Non-pigmented ciliary epithelial cell (primary cell): ENCODE data around the gene EXPH5.
A peak's percentile ranks its signal among the peaks of the same experiment; 100 is the strongest.
"Not testable (repeated sequence)": the region's sequence is repeated elsewhere in the genome, so short reads cannot be mapped to it uniquely, and the experiment has no call there.

Source experiments
- DNase-seq: peaks from one replicate; pipeline ENCODE4 v3.0.0-alpha.2; 2010; ENCODE audit warnings: low read depth

EXPH5 gene

GRCh38 chr11:108593214-108593922, at the start of gene EXPH5:
EXPH5 (minus strand) TSS chr11:108593768; CDS start chr11:108593536, 232 bp downstream.
- DNase-seq, result no peak

DNA sequence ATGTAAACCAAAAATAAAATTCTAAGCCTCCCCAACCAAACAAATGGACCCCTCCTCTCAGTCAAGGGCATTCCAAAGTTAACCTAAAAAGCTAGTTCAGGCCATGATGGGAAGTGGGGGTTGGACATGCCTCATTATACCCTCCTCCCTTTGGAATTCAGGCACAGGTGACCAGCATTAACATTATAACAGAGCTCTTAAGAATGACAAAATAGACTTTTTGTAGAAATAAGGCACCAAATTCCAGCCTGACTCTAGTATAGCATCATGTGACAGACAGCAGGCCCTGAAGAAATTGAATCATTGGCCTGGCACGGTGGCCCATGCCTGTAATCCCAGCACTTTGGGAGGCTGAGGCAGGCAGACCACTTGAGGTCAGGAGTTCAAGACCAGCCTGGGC, 48.2 kb upstream of the EXPH5 start:
- not testable (repeated sequence) for DNase-seq

- no peak for DNase-seq
Observed at GRCh38 chr11:108639146-108639545, 45.6 kb upstream of the EXPH5 start.

DNA sequence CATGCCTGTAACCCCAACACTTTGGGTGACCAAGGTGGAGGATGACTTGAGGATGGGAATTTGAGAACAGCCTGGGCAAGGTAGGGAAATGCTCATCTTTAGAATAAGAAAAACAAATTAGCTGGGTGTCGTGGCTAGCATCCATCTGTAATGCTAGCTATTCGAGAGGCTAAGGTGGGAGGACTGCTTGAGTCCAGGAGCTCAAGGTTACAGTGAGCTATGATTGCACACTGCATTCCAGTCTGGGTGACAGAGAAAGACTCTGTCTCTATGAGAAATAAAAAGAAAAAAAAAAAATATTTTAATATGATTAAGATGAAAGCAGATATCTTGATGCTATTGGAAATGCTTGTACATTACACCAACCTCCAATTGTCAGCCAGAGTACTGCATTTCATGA, 42.7 kb upstream of the EXPH5 start:
- DNase-seq, result no peak

DNA sequence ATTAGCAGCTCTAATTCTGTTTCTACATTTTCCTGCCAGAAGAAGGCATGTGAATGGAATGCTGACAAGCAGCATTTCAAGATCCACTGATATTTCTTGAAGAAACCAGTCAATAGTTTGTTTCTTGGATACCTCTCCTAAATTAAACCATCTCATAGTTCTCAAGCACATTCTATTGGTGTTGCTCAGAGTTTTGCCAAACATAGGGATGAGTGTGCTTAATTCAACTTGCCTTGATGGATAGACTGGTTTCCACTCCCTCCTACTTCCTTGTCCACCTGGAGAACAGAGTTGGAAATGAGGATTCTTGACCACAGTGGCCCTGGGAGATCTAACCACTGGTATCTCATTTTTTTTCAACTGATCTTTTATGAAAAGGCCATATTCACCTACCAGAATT, 41.5 kb upstream of the EXPH5 start:
- DNase-seq, result no peak

DNA sequence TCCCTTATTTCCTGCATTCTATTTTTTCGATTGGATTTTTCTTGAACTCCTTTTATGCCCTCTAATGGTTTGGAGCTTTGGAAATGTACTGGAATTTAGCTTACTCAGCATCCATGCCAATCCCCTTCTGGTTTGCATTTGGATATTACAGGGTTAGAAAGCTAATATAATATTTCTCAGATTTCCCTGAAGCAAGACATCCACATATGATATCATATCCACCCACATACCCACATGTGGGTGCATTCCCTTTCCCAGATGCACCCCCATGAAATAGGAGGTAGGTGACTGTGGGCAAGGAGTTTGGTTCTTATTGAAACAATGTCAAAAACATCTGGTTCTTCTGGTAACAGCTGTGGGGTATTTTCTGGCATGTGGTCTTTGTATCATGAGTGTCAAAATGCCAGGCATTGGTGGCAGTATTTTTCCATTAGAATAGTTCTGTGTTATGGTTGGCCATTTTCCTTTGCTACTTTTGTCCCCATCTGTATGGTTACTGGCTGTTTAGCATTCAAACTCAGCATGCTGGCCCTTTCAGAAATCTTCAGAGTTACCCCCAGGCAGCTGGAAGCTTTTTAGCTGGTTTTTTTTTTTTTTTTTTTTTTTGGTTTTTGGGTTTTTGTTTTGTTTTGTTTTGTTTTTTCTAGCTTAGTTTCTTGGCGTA, 38.6 kb upstream of the EXPH5 start:
- no peak for DNase-seq

DNA sequence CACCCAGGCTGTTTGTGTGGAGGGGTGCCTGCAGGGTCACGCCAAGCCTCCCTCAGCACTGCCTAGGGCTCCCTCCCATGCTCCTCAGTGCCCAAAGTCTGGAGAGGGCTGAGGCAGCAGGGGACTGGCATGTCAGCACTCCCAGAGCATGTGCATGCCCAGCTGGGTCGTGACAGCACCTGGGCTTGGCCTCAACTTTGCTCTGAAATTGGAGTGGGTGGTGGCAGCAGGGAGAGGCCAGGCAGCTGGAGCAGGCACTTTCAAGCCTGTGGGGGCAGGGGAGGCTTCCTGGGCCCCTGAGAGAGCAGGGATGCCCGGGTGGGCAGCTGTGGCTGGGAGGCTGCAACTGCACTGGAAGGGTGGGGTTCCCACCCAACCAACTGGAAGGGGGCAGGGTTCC, 35.7 kb upstream of the EXPH5 start:
- no peak for DNase-seq

DNA sequence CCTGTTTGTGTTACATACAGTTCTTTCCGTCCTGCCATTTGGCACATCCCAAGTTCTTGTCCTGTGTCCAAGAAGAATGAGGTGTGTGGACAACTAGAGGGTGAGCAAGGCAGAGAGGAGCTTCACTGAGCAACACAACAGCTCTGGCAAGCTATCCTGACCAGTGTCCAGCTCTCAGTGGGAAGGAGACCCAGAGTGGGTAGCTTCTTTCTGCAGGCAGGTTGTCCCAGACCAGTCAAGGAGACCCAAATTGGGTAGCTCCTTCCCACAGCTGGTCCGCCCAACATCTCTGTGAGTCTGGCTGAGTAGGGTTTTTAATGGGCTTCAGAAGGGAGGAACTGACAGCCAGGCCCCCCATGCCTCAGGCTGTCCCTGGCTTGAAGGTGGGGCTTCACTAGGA, 35.2 kb upstream of the EXPH5 start:
- no peak for DNase-seq

DNA sequence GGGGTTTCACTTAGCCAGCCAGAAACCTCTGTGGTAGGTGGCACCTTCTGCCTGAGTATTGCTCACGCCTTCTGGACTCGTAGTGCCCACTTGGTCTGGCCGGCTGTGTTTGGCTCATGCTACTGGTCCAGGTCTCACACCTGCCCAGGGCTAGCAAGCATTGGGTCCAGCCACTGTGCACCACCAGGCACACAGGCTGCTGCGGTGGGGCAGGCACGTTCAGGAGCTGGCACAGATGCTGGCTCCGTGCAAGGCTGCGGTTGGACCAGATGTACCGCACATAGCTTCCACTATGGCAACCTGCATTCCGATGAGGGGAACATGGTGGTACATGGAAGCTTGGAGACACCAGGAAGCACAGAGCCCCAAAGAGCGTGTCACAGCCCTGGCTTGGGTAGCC, 34.8 kb upstream of the EXPH5 start:
- no peak for DNase-seq

DNA sequence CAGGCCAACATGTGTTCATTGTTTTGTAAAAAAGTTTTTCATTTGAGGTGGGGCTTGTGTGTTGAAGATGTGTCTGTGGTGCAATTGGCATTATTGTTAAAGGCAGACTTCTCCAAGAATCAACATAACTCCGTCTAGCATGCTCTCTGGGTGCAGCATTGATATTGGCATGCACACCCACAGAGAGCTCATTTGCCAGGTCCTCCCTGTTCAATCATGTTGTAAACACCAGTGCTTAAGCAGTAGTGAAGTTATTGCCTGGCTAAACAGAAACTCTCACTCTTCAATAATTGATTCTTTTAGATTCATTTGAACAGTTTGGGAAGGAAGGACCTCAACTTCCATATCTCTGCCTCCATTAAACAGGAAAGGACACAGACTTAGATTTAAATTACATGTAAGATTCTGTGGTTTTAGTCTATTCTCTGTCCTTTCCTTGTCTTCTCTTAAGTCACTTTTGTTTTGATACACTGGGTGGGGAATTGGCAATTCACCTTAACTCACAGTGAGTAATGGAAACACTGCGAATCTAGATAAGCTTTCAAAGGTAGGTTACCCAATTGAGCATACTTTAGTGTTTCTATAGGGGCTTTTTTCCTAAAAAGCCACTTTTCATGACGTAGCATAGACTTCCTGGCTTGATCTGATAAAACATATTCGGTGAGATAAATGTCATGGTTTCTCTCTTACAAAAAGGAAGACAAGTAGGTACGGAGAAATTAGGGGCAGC, 30.8 kb upstream of the EXPH5 start:
- DNase-seq, result no peak

DNA sequence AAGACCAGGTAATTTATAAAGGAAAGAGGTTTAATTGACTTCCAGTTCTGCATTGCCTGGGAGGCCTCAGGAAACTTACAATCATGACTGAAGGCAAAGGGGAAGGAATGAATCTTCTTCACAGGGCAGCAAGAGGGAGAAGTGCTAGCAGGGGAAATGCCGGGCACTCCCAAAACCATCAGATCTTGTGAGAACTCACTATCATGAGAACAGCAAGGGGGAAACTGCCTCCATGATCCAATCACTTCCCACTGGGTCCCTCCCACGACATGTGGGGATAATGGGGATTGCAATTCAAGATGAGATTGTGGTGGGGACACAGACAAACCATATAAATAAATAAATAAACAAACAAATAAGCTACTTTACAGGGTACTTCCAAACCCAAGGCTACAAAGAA, 28.8 kb upstream of the EXPH5 start:
- no peak for DNase-seq

GRCh38 chr11:108620958-108621772, 27.6 kb upstream of the EXPH5 start:
- DNase-seq, result no peak

DNA sequence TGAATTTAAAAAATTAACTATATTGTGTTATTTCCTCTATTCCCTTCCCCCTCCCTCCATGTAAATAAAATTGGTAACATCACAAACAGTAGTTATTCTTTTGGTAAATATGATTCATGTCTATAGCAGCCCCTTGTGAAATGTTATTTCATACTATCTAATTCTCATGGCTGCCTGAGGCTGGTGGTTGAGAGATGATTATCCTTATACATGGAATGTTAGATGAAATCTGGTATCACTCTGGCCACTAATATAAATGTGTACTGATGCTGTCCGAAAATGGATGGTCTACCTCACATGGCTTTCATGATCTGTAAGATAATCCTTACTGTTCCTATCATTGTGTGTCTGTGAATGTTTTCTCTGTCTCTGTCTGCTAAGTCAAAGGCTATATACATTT, 25.0 kb upstream of the EXPH5 start:
- DNase-seq, result no peak

DNA sequence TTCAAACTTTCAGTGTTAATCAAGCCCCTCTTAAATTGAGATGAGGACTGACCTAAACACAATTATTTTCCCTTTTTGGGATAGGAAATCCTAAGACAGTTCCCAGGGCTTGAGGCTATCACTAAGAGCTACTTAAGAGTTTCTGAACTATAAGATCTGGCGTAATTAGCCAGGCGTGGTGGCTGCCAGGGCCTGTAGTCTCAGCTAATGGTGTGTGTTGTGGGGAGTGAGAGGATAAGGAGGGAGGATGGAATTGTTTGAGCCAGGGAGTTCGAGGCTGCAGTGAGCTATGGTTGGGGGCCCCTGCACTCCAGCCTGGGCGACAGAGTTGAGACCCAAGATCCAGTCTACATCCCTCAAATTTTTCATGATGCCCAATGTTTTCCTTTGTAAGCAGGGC, 23.5 kb upstream of the EXPH5 start:
- DNase-seq, result no peak

DNA sequence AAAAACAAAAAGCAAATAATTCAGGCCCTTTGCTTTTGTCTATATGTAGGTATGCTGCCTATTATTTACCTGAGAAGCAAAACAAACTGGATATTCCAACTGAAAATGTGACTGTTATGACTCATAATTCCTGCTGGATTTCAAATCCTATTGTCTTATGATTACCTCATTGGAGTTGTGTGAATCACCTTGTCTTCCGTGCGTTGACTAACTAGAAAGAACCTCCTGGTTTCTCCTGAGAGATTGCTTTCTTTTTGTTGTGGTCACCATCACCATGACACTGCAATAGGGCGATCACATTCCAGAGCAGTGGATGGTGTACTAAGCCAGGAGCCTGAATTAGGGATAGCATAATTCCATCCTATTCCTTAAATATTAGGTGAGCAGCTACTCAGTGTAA, 23.0 kb upstream of the EXPH5 start:
- peak; percentile 94 for DNase-seq

DNA sequence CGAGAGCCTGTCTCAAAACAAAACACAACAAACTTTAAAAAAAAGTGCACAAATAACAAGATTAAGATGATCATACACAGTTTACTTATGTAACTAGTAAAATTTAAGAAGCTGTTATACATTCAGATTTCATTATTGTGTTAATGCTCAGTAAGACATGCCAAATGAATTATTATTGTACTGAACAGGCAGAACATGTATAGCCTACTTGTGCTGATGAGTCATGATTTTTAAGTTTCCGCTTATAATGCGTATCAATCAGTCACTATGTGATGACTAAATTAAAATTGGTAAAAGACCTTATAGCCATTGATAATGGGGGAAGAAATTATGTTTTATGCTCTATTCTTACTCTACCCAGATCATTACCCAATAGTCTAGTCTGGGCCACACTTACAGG, 20.5 kb upstream of the EXPH5 start:
- DNase-seq, result no peak

- DNase-seq, result no peak
Observed at GRCh38 chr11:108609682-108610081, 16.1 kb upstream of the EXPH5 start.

DNA sequence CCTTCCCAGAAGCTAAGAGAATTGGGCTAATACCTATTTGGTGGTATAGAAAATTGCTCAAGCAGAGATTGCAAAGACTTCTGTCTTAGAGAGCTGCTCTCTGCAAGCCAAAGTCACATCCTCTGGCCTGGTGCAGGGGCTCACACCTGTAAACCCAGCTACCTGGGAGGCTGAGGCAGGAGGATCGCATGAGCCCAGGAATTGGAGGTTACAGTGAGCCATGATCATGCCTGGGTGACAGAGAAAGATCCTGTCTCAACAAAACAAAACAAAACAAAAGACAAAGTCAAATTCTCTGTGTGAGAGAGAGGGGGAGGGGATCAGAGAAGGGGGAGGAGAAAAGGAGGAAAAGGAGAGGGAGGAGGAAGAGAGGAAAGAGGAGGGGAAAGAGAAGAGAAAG, 15.0 kb upstream of the EXPH5 start:
- DNase-seq, result no peak

DNA sequence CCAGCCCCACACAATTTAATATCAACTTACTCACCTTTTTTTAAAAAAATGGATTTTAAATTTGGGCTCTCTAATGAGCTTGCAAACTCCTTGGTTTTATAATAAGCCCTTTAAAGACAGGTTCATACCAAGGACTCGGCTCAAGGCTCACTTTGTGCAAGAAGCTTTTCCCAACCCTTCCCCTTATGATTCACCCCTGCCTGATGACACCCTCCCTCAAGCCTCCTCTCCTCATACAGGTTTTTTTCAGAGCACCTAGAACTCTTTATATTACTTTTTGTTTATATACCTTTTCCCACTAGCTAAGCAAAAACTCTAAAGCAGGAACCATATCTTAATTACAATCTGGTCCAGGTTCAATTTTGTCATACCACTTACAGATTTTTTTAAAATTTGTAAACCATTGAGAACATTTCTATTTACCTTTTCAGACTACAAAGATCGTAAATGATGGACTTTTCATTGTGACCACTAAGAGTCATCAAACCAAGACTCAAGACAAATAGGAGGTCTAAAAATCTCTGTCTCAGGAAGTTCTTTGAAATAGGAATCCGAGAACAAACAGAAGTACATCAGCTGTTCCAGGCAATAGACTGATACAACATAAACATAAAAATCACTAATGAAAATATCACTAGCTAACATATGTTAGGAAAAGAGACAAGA, 13.1 kb upstream of the EXPH5 start:
- DNase-seq, result no peak

- no peak for DNase-seq
Observed at GRCh38 chr11:108606070-108606469, 12.5 kb upstream of the EXPH5 start.

DNA sequence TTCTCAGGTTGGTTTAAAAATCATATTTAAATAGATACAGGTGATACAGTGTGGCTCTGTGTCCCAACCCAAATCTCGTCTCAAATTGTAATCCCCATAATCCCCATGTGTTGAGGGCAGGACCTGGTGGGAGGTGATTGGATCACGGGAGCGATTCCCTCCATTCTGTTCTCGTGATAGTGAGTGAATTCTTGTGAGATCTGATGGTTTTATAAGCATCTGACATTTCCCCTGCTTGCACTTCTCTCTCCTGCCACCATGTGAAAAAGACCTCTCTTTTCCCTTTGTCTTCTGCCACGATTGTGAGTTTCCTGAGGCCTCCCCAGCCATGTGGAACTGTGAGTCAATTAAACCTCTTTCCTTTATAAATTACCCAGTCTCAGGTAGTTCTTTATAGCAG, 9.2 kb upstream of the EXPH5 start:
- not testable (repeated sequence) for DNase-seq

DNA sequence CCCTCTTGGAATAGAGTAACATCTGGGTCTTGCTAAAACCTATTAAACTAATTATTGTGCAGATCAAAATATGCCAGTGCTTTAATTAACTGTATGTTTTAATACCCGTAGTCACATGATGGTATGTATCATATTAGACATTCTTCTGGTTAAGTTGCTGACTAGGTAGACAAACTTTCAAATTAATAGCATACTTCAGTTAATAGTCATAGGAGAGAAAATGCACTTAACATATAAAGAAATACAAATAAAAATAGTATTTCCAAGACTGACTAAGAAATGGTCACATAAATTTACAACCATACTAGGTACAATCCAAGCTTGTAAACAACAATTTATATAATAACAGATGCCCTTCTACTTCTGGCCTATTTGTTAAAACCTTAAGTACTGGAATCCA, 7.6 kb upstream of the EXPH5 start:
- DNase-seq, result no peak
